DND-41 (cell line): Measurements from ENCODE around the gene NDUFA6.

Source experiments
- EZH2 ChIP-seq: IDR thresholded peaks from 3 replicates; pipeline ENCODE4 v1.6.1; 2012; ENCODE audit warnings: borderline replicate concordance, low read depth, mild to moderate bottlenecking, moderate library complexity, low read length, inconsistent platforms; ENCODE audit not compliant: severe bottlenecking
- TF ChIP-seq, protein P1 (sequence below): IDR thresholded peaks from 2 replicates; pipeline ENCODE4 v1.5.1; 2012; ENCODE audit warnings: borderline replicate concordance, low read length, moderate library complexity, mild to moderate bottlenecking; ENCODE audit not compliant: poor library complexity, severe bottlenecking; ENCODE audit errors: extremely low read depth

DNA sequence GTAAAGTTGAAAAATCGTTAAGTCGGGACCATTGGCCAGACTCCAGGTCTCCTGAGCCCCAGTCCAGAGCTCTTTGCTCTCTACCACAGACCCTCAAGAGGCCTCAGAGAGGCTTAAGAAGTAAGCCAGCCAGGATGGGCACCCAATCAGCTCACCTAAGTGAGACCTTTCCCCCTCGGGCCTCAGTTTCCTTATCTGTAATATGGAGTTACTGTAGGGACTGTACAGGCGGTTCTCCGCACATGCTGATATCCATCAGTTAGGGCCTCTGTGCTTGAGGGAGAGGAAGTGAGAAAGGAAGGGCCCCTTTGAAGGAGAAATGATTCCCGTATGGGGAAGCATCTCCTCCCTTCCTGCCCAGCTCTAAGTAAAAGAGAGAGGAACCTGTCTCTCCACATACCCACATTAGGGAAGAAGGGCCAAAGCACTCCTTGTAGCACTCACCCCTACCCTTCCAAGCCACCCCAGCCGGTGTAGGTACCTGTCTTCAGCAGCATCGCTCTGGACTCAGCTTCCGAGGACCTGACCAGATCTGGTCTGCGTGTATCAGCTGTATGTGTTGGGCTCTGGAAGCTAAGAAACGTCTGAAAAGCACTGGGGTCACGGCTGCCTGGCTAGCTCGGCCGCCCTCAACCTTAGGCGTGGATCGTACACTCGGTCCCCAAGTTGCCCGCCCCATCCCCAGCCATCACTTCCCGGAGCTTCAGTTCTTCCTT is 20.6 kb downstream of the NDUFA6 start:
- TF ChIP-seq, protein P1, sequence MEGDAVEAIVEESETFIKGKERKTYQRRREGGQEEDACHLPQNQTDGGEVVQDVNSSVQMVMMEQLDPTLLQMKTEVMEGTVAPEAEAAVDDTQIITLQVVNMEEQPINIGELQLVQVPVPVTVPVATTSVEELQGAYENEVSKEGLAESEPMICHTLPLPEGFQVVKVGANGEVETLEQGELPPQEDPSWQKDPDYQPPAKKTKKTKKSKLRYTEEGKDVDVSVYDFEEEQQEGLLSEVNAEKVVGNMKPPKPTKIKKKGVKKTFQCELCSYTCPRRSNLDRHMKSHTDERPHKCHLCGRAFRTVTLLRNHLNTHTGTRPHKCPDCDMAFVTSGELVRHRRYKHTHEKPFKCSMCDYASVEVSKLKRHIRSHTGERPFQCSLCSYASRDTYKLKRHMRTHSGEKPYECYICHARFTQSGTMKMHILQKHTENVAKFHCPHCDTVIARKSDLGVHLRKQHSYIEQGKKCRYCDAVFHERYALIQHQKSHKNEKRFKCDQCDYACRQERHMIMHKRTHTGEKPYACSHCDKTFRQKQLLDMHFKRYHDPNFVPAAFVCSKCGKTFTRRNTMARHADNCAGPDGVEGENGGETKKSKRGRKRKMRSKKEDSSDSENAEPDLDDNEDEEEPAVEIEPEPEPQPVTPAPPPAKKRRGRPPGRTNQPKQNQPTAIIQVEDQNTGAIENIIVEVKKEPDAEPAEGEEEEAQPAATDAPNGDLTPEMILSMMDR: no peak
- no peak for TF ChIP-seq EZH2
